ENCODE measurements around the gene ZNF536. TPM values are rescaled to one million over a fixed set of nuclear protein-coding genes. Genes with fewer than 3 reads are reported as not detected.

Gene ZNF536
- total RNA-seq, 1 donor from 2014 or later: not detected

DNA sequence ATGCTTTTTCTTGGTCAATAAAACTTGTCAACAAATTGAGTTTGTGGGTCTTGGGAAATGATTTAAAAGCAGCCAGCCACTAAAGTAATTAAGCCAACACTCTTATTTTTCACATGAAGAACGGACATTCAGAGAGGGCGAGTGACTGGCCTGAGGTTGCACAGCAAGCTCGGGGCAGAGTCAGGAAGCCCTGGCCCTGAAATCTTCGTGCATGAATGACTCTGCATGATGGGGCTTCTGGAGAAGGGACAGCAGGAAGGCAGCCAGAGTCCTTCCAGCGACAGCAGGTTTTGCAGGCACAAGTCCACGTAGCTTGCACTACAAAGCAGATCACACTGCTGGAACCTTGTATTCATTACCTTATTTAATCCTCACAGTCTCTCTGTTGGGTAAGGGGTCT, 232.5 kb downstream of the ZNF536 start:
- no peak for DNase-seq (ENCODE audit: low read depth, low spot score)

DNA sequence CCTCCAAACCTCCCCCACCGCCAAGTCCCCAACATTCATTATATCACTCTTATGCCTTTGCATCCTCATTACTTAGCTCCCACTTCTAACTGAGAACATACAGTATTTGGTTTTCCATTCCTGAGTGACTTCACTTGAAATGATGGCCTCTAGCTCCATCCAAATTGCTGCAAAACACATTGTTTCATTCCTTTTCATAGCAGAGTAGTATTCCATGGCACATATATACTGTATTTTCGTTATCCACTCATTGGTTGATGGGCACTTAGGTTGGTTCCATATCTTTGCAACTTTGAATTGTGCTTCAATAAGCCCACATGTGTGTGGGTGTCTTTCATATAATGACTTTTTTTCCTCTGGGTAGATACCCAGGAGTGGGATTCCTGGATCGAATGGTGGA, 233.1 kb downstream of the ZNF536 start:
- no peak for DNase-seq (ENCODE audit: low read depth, low spot score)

DNA sequence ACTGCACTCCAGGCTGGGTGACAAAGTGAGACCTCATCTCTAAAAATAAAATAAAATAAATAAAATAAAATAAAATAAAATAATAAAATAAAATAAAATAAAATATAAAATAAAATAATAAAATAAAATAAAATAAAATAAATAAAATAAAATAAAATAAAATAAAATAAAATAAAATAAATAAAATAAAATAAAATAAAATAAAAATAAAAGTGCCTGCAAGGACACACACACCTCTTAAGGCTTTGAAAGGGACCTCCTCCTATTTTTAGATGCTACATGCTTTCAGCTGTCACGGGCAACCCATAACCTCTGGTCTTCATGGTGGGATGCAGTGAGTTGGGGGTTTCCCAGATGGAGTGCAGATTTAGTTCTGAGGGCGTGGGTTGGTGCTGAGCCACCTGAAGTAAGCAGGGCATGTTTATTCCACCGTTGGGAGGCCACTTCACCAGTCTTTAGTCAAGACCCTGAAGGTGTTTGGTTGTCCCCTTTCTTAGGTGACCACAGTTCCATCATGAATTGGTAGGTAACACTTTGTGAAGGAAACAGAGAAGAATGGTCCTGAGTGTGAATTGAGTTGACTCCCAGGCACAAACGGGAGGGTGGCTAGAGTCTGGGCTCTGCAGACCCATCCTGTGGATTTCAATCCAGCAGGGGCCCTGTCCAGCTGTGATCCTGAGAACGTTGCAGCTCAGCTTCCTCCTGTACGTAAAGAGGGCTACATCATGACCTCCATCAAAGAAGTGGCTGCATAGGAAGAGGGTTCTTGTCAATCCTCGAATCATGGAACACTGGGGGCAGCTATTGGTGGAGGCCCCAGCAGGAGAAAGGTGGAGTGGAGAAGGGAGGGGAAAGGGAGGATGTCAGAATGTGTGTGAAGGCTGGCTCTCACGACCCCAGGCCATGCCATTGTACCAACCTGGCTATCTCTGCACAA, 234.2 kb downstream of the ZNF536 start:
- no peak for DNase-seq (ENCODE audit: low read depth, low spot score)

Data from pulmonary artery endothelial cell (primary cell).